ENCODE measurements around the gene BDKRB2.

DNA sequence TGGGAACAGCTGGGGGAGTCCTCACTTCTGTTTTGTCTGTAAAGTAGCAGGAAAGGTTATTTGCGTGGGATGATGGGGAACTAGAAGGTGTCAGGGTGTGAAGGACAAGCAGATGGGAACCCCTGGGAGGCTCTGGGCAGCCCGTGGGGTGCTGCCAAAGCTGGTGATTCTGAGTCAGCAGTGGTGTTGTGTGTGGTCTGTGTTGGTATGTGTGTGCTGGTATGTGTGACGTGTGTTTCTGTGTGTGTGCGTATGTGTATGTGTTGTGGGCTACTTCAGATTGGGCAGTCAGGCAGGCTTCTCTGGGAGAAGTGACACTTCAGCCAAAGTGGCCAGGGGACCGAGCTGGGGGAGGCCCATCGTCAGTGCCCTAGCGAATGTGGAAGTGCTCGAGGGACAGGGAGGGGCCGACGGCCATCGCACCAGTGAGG lies 15.3 kb upstream of the BDKRB2 start:
- TF ChIP-seq, protein P1, sequence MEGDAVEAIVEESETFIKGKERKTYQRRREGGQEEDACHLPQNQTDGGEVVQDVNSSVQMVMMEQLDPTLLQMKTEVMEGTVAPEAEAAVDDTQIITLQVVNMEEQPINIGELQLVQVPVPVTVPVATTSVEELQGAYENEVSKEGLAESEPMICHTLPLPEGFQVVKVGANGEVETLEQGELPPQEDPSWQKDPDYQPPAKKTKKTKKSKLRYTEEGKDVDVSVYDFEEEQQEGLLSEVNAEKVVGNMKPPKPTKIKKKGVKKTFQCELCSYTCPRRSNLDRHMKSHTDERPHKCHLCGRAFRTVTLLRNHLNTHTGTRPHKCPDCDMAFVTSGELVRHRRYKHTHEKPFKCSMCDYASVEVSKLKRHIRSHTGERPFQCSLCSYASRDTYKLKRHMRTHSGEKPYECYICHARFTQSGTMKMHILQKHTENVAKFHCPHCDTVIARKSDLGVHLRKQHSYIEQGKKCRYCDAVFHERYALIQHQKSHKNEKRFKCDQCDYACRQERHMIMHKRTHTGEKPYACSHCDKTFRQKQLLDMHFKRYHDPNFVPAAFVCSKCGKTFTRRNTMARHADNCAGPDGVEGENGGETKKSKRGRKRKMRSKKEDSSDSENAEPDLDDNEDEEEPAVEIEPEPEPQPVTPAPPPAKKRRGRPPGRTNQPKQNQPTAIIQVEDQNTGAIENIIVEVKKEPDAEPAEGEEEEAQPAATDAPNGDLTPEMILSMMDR (IDR thresholded peaks at IDR 0.05; ENCODE audit: poor library complexity), result no peak
- no peak for TF ChIP-seq EZH2 (IDR thresholded peaks at IDR 0.05; ENCODE audit: borderline replicate concordance)
- TF ChIP-seq EZH2phosphoT487 (IDR thresholded peaks at IDR 0.05; ENCODE audit: low read depth, severe bottlenecking, unreplicated experiment), result no peak
